GM18907 (cell line): ENCODE measurements around the gene POLR1H.
A peak's percentile ranks its signal among the peaks of the same experiment; 100 is the strongest.

ENCODE experiments used
- ATAC-seq: cut with Tn5 transposase; IDR thresholded peaks from one replicate; pipeline ENCODE4 v1.9.1; 2021; ENCODE audit warnings: mild to moderate bottlenecking, moderate library complexity; ENCODE audit not compliant: unreplicated experiment

POLR1H gene

GRCh38 chr6:30061858-30062458 lies 893 bp downstream of the POLR1H start:
- ATAC-seq = no peak

- no peak for ATAC-seq
Measured at GRCh38 chr6:30062471-30063178, 1.6 kb downstream of the POLR1H start.

GRCh38 chr6:30063315-30063714 lies 2.2 kb downstream of the POLR1H start:
- ATAC-seq = no peak

GRCh38 chr6:30066082-30066481 lies 5.0 kb downstream of the POLR1H start:
- ATAC-seq = no peak

- ATAC-seq = peak; percentile 94
Measured at GRCh38 chr6:30066577-30067459, 5.8 kb downstream of the POLR1H start, which contains the start of gene PPP1R11. TSS of gene PPP1R11 (plus strand) at chr6:30067198. CDS start at chr6:30067411, 213 bp downstream.

GRCh38 chr6:30067460-30068139 lies 6.5 kb downstream of the POLR1H start:
- ATAC-seq = no peak

GRCh38 chr6:30071081-30071818 lies 10.2 kb downstream of the POLR1H start:
- no peak for ATAC-seq

GRCh38 chr6:30071858-30072257 lies 10.8 kb downstream of the POLR1H start:
- no peak for ATAC-seq

- ATAC-seq = no peak
Measured at GRCh38 chr6:30073489-30074235, 12.6 kb downstream of the POLR1H start.

GRCh38 chr6:30074331-30075093 lies 13.4 kb downstream of the POLR1H start:
- no peak for ATAC-seq

GRCh38 chr6:30075094-30075789 lies 14.2 kb downstream of the POLR1H start, which contains the start of gene RNF39:
TSS of gene RNF39 (minus strand) at chr6:30075769. CDS start at chr6:30075585, 184 bp downstream.
- no peak for ATAC-seq

- ATAC-seq = no peak
Measured at GRCh38 chr6:30075790-30076732, 15.0 kb downstream of the POLR1H start.

- no peak for ATAC-seq
Measured at GRCh38 chr6:30077218-30077617, 16.2 kb downstream of the POLR1H start.

GRCh38 chr6:30087876-30088275 lies 26.8 kb downstream of the POLR1H start:
- no peak for ATAC-seq

- ATAC-seq = no peak
Measured at GRCh38 chr6:30091577-30092381, 30.7 kb downstream of the POLR1H start.

- no peak for ATAC-seq
Measured at GRCh38 chr6:30092852-30093543, 31.9 kb downstream of the POLR1H start.
